ENCODE data around the gene DRG2.

- TF ChIP-seq GATA3 (IDR thresholded peaks at IDR 0.05; ENCODE audit: low read depth, low read length) (no peak), GATA2 (IDR thresholded peaks at IDR 0.05; ENCODE audit: low read depth, low read length) (no peak)
Observed at GRCh38 chr17:18156976-18157280, 69.2 kb downstream of the DRG2 start.
